GM13976 (cell line): ENCODE data around the gene GIT1.

Experiments
- DNase-seq: peaks from one replicate; pipeline ENCODE4 v3.0.0; 2012; ENCODE audit warnings: low spot score
- CTCF ChIP-seq: IDR thresholded peaks from 2 replicates; pipeline ENCODE4 v1.5.1; 2012; ENCODE audit warnings: borderline replicate concordance, mild to moderate bottlenecking; ENCODE audit not compliant: insufficient read depth; ENCODE audit errors: extremely low read depth, missing control alignments, control extremely low read depth
- in situ Hi-C: fragments of 300-500 bp; cut with MboI; formaldehyde crosslinking; loops from one replicate; pipeline ENCODE4 v1.12.0; 2022; ENCODE audit warnings: low sequenced_read_pairs, mixed read lengths, inconsistent platforms; ENCODE audit not compliant: unreplicated experiment

The GIT1 gene

GRCh38 chr17:29575511-29576213 lies 13.8 kb downstream of the GIT1 start:
- no peak for TF ChIP-seq CTCF
- in situ Hi-C loops: no loop called here
- DNase-seq: no peak

GRCh38 chr17:29574732-29575510 lies 14.5 kb downstream of the GIT1 start:
- in situ Hi-C loops: no loop called here
- TF ChIP-seq CTCF: no peak
- DNase-seq: no peak

- no peak for TF ChIP-seq CTCF
- DNase-seq: no peak
- in situ Hi-C loops: no loop called here
Measured at GRCh38 chr17:29573871-29574731, 15.3 kb downstream of the GIT1 start.

- in situ Hi-C loops: no loop called here
- TF ChIP-seq CTCF: no peak
- no peak for DNase-seq
Measured at GRCh38 chr17:29573558-29573869, 15.9 kb downstream of the GIT1 start.

- peak; percentile 91 for TF ChIP-seq CTCF
- DNase-seq: peak; percentile 85
- in situ Hi-C loops: no loop called here
Measured at GRCh38 chr17:29572691-29573557, 16.5 kb downstream of the GIT1 start.

DNA sequence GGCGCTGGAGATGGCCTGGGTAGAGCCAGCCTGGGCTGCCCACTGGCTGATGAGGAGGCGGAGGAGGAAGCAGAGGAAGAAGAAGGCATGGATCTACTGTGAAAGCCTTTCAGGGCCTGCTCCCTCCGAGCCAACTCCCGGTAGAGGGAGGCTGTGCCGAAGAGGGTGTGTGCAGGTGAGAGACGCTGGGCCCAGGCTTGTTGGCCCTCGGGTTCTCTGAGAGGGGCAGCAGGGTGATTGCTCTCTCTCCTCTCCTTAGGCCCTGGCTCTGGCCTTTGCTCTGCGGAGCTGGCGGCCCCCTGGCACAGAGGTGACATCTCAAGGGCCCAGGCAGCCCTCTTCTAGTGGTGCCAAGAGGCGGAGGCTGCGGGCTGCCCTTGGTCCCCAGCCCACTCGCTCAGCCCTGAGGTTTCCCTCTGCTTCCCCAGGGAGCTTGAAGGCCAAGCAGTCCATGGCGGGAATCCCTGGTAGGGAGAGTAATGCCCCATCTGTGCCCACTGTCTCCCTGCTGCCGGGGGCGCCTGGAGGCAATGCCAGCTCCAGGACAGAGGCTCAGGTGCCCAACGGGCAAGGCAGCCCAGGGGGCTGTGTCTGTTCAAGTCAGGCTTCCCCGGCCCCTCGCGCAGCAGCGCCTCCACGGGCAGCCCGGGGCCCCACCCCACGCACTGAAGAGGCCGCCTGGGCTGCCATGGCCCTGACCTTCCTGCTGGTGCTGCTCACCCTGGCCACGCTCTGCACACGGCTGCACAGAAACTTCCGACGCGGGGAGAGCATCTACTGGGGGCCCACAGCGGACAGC lies 17.4 kb downstream of the GIT1 start:
- DNase-seq: no peak
- in situ Hi-C loops: no loop called here
- no peak for TF ChIP-seq CTCF
